T follicular helper cell (primary cell): ENCODE results near the gene LRWD1.
"Not testable (repeated sequence)": the region's sequence is repeated elsewhere in the genome, so short reads cannot be mapped to it uniquely, and the experiment has no call there.

Source experiments
- DNase-seq: peaks from one replicate; pipeline ENCODE4 v3.0.0-alpha.2; 2020; ENCODE audit warnings: low read depth

Gene LRWD1

GRCh38 chr7:102468478-102469350 is 3.9 kb downstream of the LRWD1 start:
- no peak for DNase-seq

- DNase-seq, result no peak
Measured at GRCh38 chr7:102469351-102469971, 4.7 kb downstream of the LRWD1 start.

- no peak for DNase-seq
Measured at GRCh38 chr7:102469972-102470825, 5.4 kb downstream of the LRWD1 start.

- DNase-seq, result no peak
Measured at GRCh38 chr7:102471791-102472125, 7.0 kb downstream of the LRWD1 start.

GRCh38 chr7:102472126-102473041 is 7.6 kb downstream of the LRWD1 start:
- no peak for DNase-seq

- no peak for DNase-seq
Measured at GRCh38 chr7:102473271-102473991, 8.6 kb downstream of the LRWD1 start.

- not testable (repeated sequence) for DNase-seq
Measured at GRCh38 chr7:102474116-102474515, 9.3 kb downstream of the LRWD1 start.

GRCh38 chr7:102474736-102475435 is 10.1 kb downstream of the LRWD1 start:
- DNase-seq, result not testable (repeated sequence)

- DNase-seq, result peak; percentile 68
Measured at GRCh38 chr7:102478314-102479208, 13.8 kb downstream of the LRWD1 start, which contains the start of gene POLR2J. POLR2J (minus strand) TSS chr7:102478922; CDS start chr7:102478860, 62 bp downstream.

GRCh38 chr7:102479209-102479584 is 14.4 kb downstream of the LRWD1 start:
- DNase-seq, result not testable (repeated sequence)

- not testable (repeated sequence) for DNase-seq
Measured at GRCh38 chr7:102479982-102480637, 15.3 kb downstream of the LRWD1 start.

- DNase-seq, result not testable (repeated sequence)
Measured at GRCh38 chr7:102481962-102482361, 17.2 kb downstream of the LRWD1 start.

GRCh38 chr7:102484317-102484716 is 19.5 kb downstream of the LRWD1 start:
- DNase-seq, result not testable (repeated sequence)

GRCh38 chr7:102490529-102491075 is 25.8 kb downstream of the LRWD1 start:
- peak; percentile 58 for DNase-seq

GRCh38 chr7:102493220-102493935 is 28.6 kb downstream of the LRWD1 start:
- not testable (repeated sequence) for DNase-seq

GRCh38 chr7:102494026-102494425 is 29.2 kb downstream of the LRWD1 start:
- DNase-seq, result not testable (repeated sequence)

GRCh38 chr7:102494473-102495149 is 29.8 kb downstream of the LRWD1 start:
- not testable (repeated sequence) for DNase-seq
